Activated CD8-positive, alpha-beta memory T cell treated with anti-CD3 and anti-CD28 coated beads, Interleukin-2, amount 50 U/mL, for 48 hours (primary cell): ENCODE measurements around the gene HDLBP.
A peak's percentile ranks its signal among the peaks of the same experiment; 100 is the strongest.
"Not testable (repeated sequence)": the region's sequence is repeated elsewhere in the genome, so short reads cannot be mapped to it uniquely, and the experiment has no call there.

Source experiments
- DNase-seq: peaks from one replicate; pipeline ENCODE4 v3.0.0-alpha.2; 2020

Gene HDLBP

GRCh38 chr2:241302759-241303651 lies 12.5 kb downstream of the HDLBP start:
- no peak for DNase-seq

- DNase-seq = no peak
Observed at GRCh38 chr2:241302083-241302482, 13.4 kb downstream of the HDLBP start.

GRCh38 chr2:241300000-241300399 lies 15.5 kb downstream of the HDLBP start:
- DNase-seq = no peak

GRCh38 chr2:241298673-241299072 lies 16.8 kb downstream of the HDLBP start:
- no peak for DNase-seq

GRCh38 chr2:241296767-241297166 lies 18.7 kb downstream of the HDLBP start:
- DNase-seq = no peak

- DNase-seq = no peak
Observed at GRCh38 chr2:241295326-241296095, 20.0 kb downstream of the HDLBP start.

GRCh38 chr2:241293378-241293797 lies 22.1 kb downstream of the HDLBP start:
- not testable (repeated sequence) for DNase-seq

GRCh38 chr2:241291977-241292376 lies 23.5 kb downstream of the HDLBP start:
- peak; percentile 7 for DNase-seq

- DNase-seq = peak; percentile 28
Observed at GRCh38 chr2:241291153-241291552, 24.3 kb downstream of the HDLBP start.

GRCh38 chr2:241289597-241289996 lies 25.9 kb downstream of the HDLBP start:
- DNase-seq = peak; percentile 22

GRCh38 chr2:241289053-241289452 lies 26.4 kb downstream of the HDLBP start:
- peak; percentile 23 for DNase-seq

GRCh38 chr2:241288324-241288888 lies 27.1 kb downstream of the HDLBP start:
- DNase-seq = peak; percentile 15

- DNase-seq = no peak
Observed at GRCh38 chr2:241286348-241287090, 29.0 kb downstream of the HDLBP start.

GRCh38 chr2:241285596-241285995 lies 29.9 kb downstream of the HDLBP start:
- no peak for DNase-seq

- DNase-seq = no peak
Observed at GRCh38 chr2:241282555-241282954, 32.9 kb downstream of the HDLBP start.

GRCh38 chr2:241280291-241280690 lies 35.2 kb downstream of the HDLBP start:
- no peak for DNase-seq

GRCh38 chr2:241279828-241280227 lies 35.6 kb downstream of the HDLBP start:
- peak; percentile 36 for DNase-seq

GRCh38 chr2:241279413-241279812 lies 36.1 kb downstream of the HDLBP start:
- peak; percentile 12 for DNase-seq

GRCh38 chr2:241278306-241278705 lies 37.2 kb downstream of the HDLBP start:
- DNase-seq = peak; percentile 23

GRCh38 chr2:241275910-241276309 lies 39.6 kb downstream of the HDLBP start:
- DNase-seq = no peak

GRCh38 chr2:241275504-241275903 lies 40.0 kb downstream of the HDLBP start:
- DNase-seq = no peak

GRCh38 chr2:241274127-241274526 lies 41.3 kb downstream of the HDLBP start:
- DNase-seq = peak; percentile 35
